IMR-90 (cell line): Measurements from ENCODE around the gene P2RX7. TPM values are rescaled to one million over a fixed set of nuclear protein-coding genes. Genes with fewer than 3 reads are reported as not detected.

Source experiments
- ATAC-seq: fragments of 200-7000 bp; cut with Tn5 transposase; 2 replicates; pipeline ENCODE4 v1.9.1; 2020; ENCODE audit warnings: low read depth, mild to moderate bottlenecking, moderate library complexity
- BruUV-seq: library from RNA; stranded (reverse); fragments of 400-500 nt; replicated peaks from 2 replicates; lab custom pipeline; 2021; lab: Mats Ljungman, UMichigan
- CTCF ChIA-PET: fragments of 300-600 bp; formaldehyde crosslinking; extraction: SDS; loops from one replicate; lab custom pipeline; 2021; ENCODE audit warnings: antibody characterized with exemption; lab: Yijun Ruan, JAX
- POLR2A ChIA-PET: fragments of 300-600 bp; sonication (Branson Sonifier 250); formaldehyde crosslinking; loops from one replicate; lab custom pipeline; 2022; ENCODE audit warnings: antibody characterized with exemption; ENCODE audit not compliant: unreplicated experiment; lab: Charles Lee
- DNase-seq: peaks from one replicate; pipeline ENCODE4 v3.0.0; 2013
- H2AFZ ChIP-seq: replicated peaks from 2 replicates; pipeline ENCODE3; 2013; ENCODE audit warnings: low read length, mild to moderate bottlenecking; ENCODE audit not compliant: poor library complexity
- H2AK5ac ChIP-seq: 2 replicates; pipeline ENCODE4 v1.6.1; 2013; ENCODE audit warnings: low read depth, low read length, inconsistent platforms
- H2AK9ac ChIP-seq: replicated peaks from 2 replicates; pipeline ENCODE3; 2013; ENCODE audit warnings: mild to moderate bottlenecking, low read depth, low read length, moderate library complexity; ENCODE audit not compliant: poor library complexity
- H2BK120ac ChIP-seq: 2 replicates; pipeline ENCODE4 v1.6.1; 2013; ENCODE audit warnings: low read depth, low read length, inconsistent platforms
- H2BK15ac ChIP-seq: 3 replicates; pipeline ENCODE4 v1.6.1; 2013; ENCODE audit warnings: low read depth, low read length, inconsistent platforms
- H2BK20ac ChIP-seq: 2 replicates; pipeline ENCODE4 v1.6.1; 2013; ENCODE audit warnings: low read depth, mild to moderate bottlenecking, inconsistent platforms, low read length, moderate library complexity
- H2BK5ac ChIP-seq: 2 replicates; pipeline ENCODE4 v1.6.1; 2013; ENCODE audit warnings: mild to moderate bottlenecking, low read depth, low read length, inconsistent platforms; ENCODE audit not compliant: poor library complexity, severe bottlenecking
- H3K14ac ChIP-seq: replicated peaks from 2 replicates; pipeline ENCODE4 v1.6.1; 2013; ENCODE audit warnings: low read depth, low read length, inconsistent platforms
- H3K18ac ChIP-seq: 2 replicates; pipeline ENCODE4 v1.6.1; 2013; ENCODE audit warnings: low read depth, low read length, control low read depth
- H3K23ac ChIP-seq: 2 replicates; pipeline ENCODE4 v1.6.1; 2013; ENCODE audit warnings: low read depth, low read length, inconsistent platforms
- H3K27ac ChIP-seq: 2 replicates; pipeline ENCODE4 v1.5.1; 2013; ENCODE audit warnings: mild to moderate bottlenecking, control low read depth, low read length; ENCODE audit not compliant: insufficient read depth
- H3K27me3 ChIP-seq: 2 replicates; pipeline ENCODE4 v1.6.1; 2013; ENCODE audit warnings: low read length; ENCODE audit not compliant: control insufficient read depth, insufficient read depth
- H3K36me3 ChIP-seq: 2 replicates; pipeline ENCODE4 v1.6.1; 2013; ENCODE audit warnings: low read length, mixed read lengths; ENCODE audit not compliant: control insufficient read depth, insufficient read depth
- H3K4ac ChIP-seq: 2 replicates; pipeline ENCODE4 v1.6.1; 2013; ENCODE audit warnings: low read depth, low read length, inconsistent platforms
- H3K4me1 ChIP-seq: 2 replicates; pipeline ENCODE4 v1.6.1; 2013; ENCODE audit warnings: low read length, mixed read lengths; ENCODE audit not compliant: control insufficient read depth, insufficient read depth
- H3K4me2 ChIP-seq: 2 replicates; pipeline ENCODE4 v1.6.1; 2013; ENCODE audit warnings: low read depth, mild to moderate bottlenecking, control low read depth, low read length, moderate library complexity
- H3K4me3 ChIP-seq: 2 replicates; pipeline ENCODE4 v1.5.1; 2013; ENCODE audit warnings: low read depth, mild to moderate bottlenecking, control low read depth, low read length, moderate library complexity; ENCODE audit not compliant: insufficient read depth
- H3K56ac ChIP-seq: 2 replicates; pipeline ENCODE4 v1.6.1; 2013; ENCODE audit warnings: low read length, inconsistent platforms; ENCODE audit not compliant: insufficient read depth; ENCODE audit errors: extremely low read depth
- H3K79me1 ChIP-seq, 2 experiments: 2 replicates each; pipeline ENCODE4 v1.6.1; 2013; ENCODE audit warnings: low read length in 2 of 2, inconsistent platforms in 1 of 2, low read depth in 1 of 2
- H3K9ac ChIP-seq: 2 replicates; pipeline ENCODE4 v1.6.1; 2013; ENCODE audit warnings: low read depth, low read length, control low read depth
- H3K9me1 ChIP-seq: 2 replicates; pipeline ENCODE4 v1.6.1; 2013; ENCODE audit warnings: low read length, inconsistent platforms; ENCODE audit not compliant: insufficient read depth
- H3K9me3 ChIP-seq: 2 replicates; pipeline ENCODE4 v1.6.1; 2013; ENCODE audit warnings: low read length; ENCODE audit not compliant: control insufficient read depth, insufficient read depth
- H4K20me1 ChIP-seq: 2 replicates; pipeline ENCODE4 v1.6.1; 2013; ENCODE audit warnings: low read length, inconsistent platforms; ENCODE audit not compliant: insufficient read depth
- H4K5ac ChIP-seq: 2 replicates; pipeline ENCODE4 v1.6.1; 2013; ENCODE audit warnings: mild to moderate bottlenecking, low read depth, low read length, control low read depth
- H4K8ac ChIP-seq, 2 experiments: 2 replicates each; pipeline ENCODE4 v1.6.1; 2013; ENCODE audit warnings: low read depth in 2 of 2, low read length in 2 of 2, control low read depth in 1 of 2, inconsistent platforms in 1 of 2
- H4K91ac ChIP-seq: 2 replicates; pipeline ENCODE4 v1.6.1; 2013; ENCODE audit warnings: low read depth, low read length, inconsistent platforms; ENCODE audit not compliant: insufficient read depth
- BHLHE40 ChIP-seq: fragments of 150-350 bp; IDR thresholded peaks from 2 replicates; pipeline ENCODE4 v1.6.1; 2016; ENCODE audit warnings: mild to moderate bottlenecking, low read depth, low read length
- CEBPB ChIP-seq: IDR thresholded peaks from 2 replicates; pipeline ENCODE4 v1.6.1; 2012; ENCODE audit warnings: low read depth, low read length, improper control_type of control experiment
- CHD1 ChIP-seq: IDR thresholded peaks from 2 replicates; pipeline ENCODE4 v1.6.1; 2012; ENCODE audit warnings: low read depth, low read length, improper control_type of control experiment
- CTCF ChIP-seq: conservative IDR thresholded peaks from 2 replicates; pipeline ENCODE4 v1.5.1; 2012; ENCODE audit warnings: mild to moderate bottlenecking, low read depth, low read length, improper control_type of control experiment
- ELK1 ChIP-seq: fragments of 150-350 bp; IDR thresholded peaks from 2 replicates; pipeline ENCODE4 v1.6.1; 2016; ENCODE audit warnings: low read depth, mild to moderate bottlenecking, low read length, moderate library complexity, borderline replicate concordance
- FOS ChIP-seq: fragments of 150-350 bp; IDR thresholded peaks from 2 replicates; pipeline ENCODE4 v1.6.1; 2016; ENCODE audit warnings: low read depth, low read length
- MAFK ChIP-seq: IDR thresholded peaks from 2 replicates; pipeline ENCODE4 v1.6.1; 2012; ENCODE audit warnings: low read depth, low read length, improper control_type of control experiment
- MAZ ChIP-seq: IDR thresholded peaks from 2 replicates; pipeline ENCODE4 v1.6.1; 2012; ENCODE audit warnings: low read depth, mild to moderate bottlenecking, low read length, improper control_type of control experiment, moderate library complexity, borderline replicate concordance
- NFE2L2 ChIP-seq: fragments of 150-350 bp; IDR thresholded peaks from 2 replicates; pipeline ENCODE4 v1.6.1; 2016; ENCODE audit warnings: low read depth, mild to moderate bottlenecking, low read length
- POLR2A ChIP-seq: IDR thresholded peaks from 2 replicates; pipeline ENCODE4 v1.6.1; 2012; ENCODE audit warnings: mild to moderate bottlenecking, low read depth, low read length
- RAD21 ChIP-seq: IDR thresholded peaks from 2 replicates; pipeline ENCODE4 v1.6.1; 2012; ENCODE audit warnings: low read length, improper control_type of control experiment
- RCOR1 ChIP-seq: IDR thresholded peaks from 2 replicates; pipeline ENCODE4 v1.6.1; 2012; ENCODE audit warnings: mild to moderate bottlenecking, low read length, improper control_type of control experiment; ENCODE audit not compliant: insufficient replicate concordance
- RFX5 ChIP-seq: IDR thresholded peaks from 2 replicates; pipeline ENCODE4 v1.8.0; 2012; ENCODE audit warnings: low read depth, mild to moderate bottlenecking, low read length, moderate library complexity
- SMC3 ChIP-seq: fragments of 150-350 bp; IDR thresholded peaks from 2 replicates; pipeline ENCODE4 v1.6.1; 2016; ENCODE audit warnings: low read depth, mild to moderate bottlenecking, antibody characterized with exemption, low read length, moderate library complexity
- USF2 ChIP-seq: fragments of 150-350 bp; IDR thresholded peaks from 2 replicates; pipeline ENCODE4 v1.6.1; 2017; ENCODE audit warnings: mild to moderate bottlenecking, antibody characterized with exemption, low read length, low read depth
- WGBS, 2 experiments: methylation state at CpG; one replicate each; pipeline versions ENCODE4 v1.1.5 to v1.1.7; 2013; ENCODE audit warnings: missing lambda C conversion rate in 2 of 2; ENCODE audit not compliant: insufficient read length in 1 of 2; ENCODE audit errors: extremely low coverage in 2 of 2; 5-methylcytosine and 5-hydroxymethylcytosine counted together
- dilution Hi-C: fragments of 300-500 bp; cut with HindIII; formaldehyde crosslinking; loops from one replicate; pipeline ENCODE4 v1.14.3; 2018; ENCODE audit warnings: low sequenced_read_pairs; ENCODE audit not compliant: unreplicated experiment
- in situ Hi-C: fragments of 300-500 bp; cut with MboI; formaldehyde crosslinking; loops from 3 replicates; pipeline ENCODE4 v1.14.3; 2019; ENCODE audit warnings: low sequenced_read_pairs, inconsistent platforms, mixed read lengths
- intact Hi-C: fragments of 100-400 bp; cut with micrococcal nuclease; formaldehyde crosslinking; loops from 2 replicates; pipeline ENCODE4 v1.10.0; 2022
- polyA plus RNA-seq, 3 experiments: library from polyadenylated mRNA; depleted of rRNA; stranded (reverse); fragments of >200 nt; gene quantifications; 2 replicates each; pipeline ENCODE4 v1.2.3, GENCODE V29; 2012; ENCODE audit warnings: low replicate concordance in 1 of 3
- total RNA-seq: library from RNA; depleted of rRNA; stranded (reverse); fragments of >200 nt; gene quantifications from 2 replicates; pipeline ENCODE4 v1.2.3, GENCODE V29; 2012

Gene P2RX7
- total and polyA plus RNA-seq, 2 of the 4 experiments (the other 2 are of a cell fraction) = 0.07 to 0.18 TPM

GRCh38 chr12:121216102-121216501 is 83.4 kb downstream of the P2RX7 start:
- intact Hi-C loops = no loop called here

More at GRCh38 chr12:121216102-121216501, 83.4 kb downstream of the P2RX7 start:
- POLR2A ChIA-PET = no interaction called here
- H2BK20ac ChIP-seq = no peak overlapping the region
- H2AFZ ChIP-seq = no peak overlapping the region
- H3K9me3 ChIP-seq = no peaks in the 10 kb centered on the region
- dilution Hi-C loops (no loop called here), in situ Hi-C loops (no loop called here)
- H3K56ac ChIP-seq = no peak overlapping the region
- H2BK120ac ChIP-seq = no peak overlapping the region
- no peak overlapping the region for H3K9ac ChIP-seq
- no peak overlapping the region for H4K91ac ChIP-seq
- H3K23ac ChIP-seq = no peak overlapping the region
- H4K8ac ChIP-seq = no peak overlapping the region
- H3K4me2 ChIP-seq = no peak overlapping the region
- CTCF ChIA-PET = interaction anchor here (0.9 to 2.0 kb wide), 2 partner anchors 8 to 14 kb away, joined by 3 to 6 read pairs; no protein-coding TSS in a partner anchor
- TF ChIP-seq CEBPB (no peak), NFE2L2 (no peak), MAZ (no peak), CHD1 (no peak), ELK1 (no peak), SMC3 (no peak), RFX5 (no peak), POLR2A (no peak), CTCF (no peak), RAD21 (no peak), FOS (no peak), BHLHE40 (no peak), MAFK (no peak), RCOR1 (no peak), USF2 (no peak)
- H3K18ac ChIP-seq = no peak overlapping the region
- DNase-seq (no peak), ATAC-seq (no peak)
- no peak overlapping the region for H2BK5ac ChIP-seq
- no peak overlapping the region for H4K5ac ChIP-seq
- H2AK5ac ChIP-seq = no peak overlapping the region
- no peak overlapping the region for H3K14ac ChIP-seq
- H3K36me3 ChIP-seq = peaks cover 2% of the 10 kb centered on the region; the same call in 1 of the 2 replicates
- BruUV-seq = no TSS peak
- no peak overlapping the region for H2BK15ac ChIP-seq
- peaks cover 3% of the 10 kb centered on the region; the same call in 1 of the 2 replicates for H3K4me1 ChIP-seq
- no peaks in the 10 kb centered on the region for H4K20me1 ChIP-seq
- no peak overlapping the region for H3K4me3 ChIP-seq
- H3K79me1 ChIP-seq = peaks cover 0 to 38% of the 10 kb centered on the region in 2 experiments; a peak in 2 of 4 replicates
- no peak overlapping the region for H2AK9ac ChIP-seq
- H3K4ac ChIP-seq = no peak overlapping the region
- WGBS, 2 experiments = no CpG with 5 or more reads among the region's 4 CpGs
- H3K9me1 ChIP-seq = peaks cover 4% of the 10 kb centered on the region
- H3K27ac ChIP-seq = no peak overlapping the region
- H3K27me3 ChIP-seq = no peaks in the 10 kb centered on the region
